CD4-positive, alpha-beta T cell treated with Interleukin-21 for 1 hour (primary cell): ENCODE measurements around the gene IL2RA.
"Not testable (repeated sequence)": the region's sequence is repeated elsewhere in the genome, so short reads cannot be mapped to it uniquely, and the experiment has no call there.

ENCODE experiments used
- DNase-seq: peaks from one replicate; pipeline ENCODE4 v3.0.0-alpha.2; 2020

Gene IL2RA

GRCh38 chr10:6056411-6057135 is 5.6 kb downstream of the IL2RA start:
- no peak for DNase-seq

GRCh38 chr10:6055929-6056328 is 6.2 kb downstream of the IL2RA start:
- DNase-seq: no peak

GRCh38 chr10:6054884-6055283 is 7.3 kb downstream of the IL2RA start:
- DNase-seq: no peak

GRCh38 chr10:6053816-6054631 is 8.1 kb downstream of the IL2RA start:
- no peak for DNase-seq

GRCh38 chr10:6053303-6053702 is 8.9 kb downstream of the IL2RA start:
- DNase-seq: no peak

GRCh38 chr10:6052247-6053221 is 9.6 kb downstream of the IL2RA start:
- peak; percentile 82 for DNase-seq

- peak; percentile 95 for DNase-seq
Observed at GRCh38 chr10:6050801-6051445, 11.2 kb downstream of the IL2RA start.

GRCh38 chr10:6049031-6049400 is 13.2 kb downstream of the IL2RA start:
- DNase-seq: no peak

- no peak for DNase-seq
Observed at GRCh38 chr10:6048281-6049030, 13.7 kb downstream of the IL2RA start.

- no peak for DNase-seq
Observed at GRCh38 chr10:6047847-6048246, 14.3 kb downstream of the IL2RA start.

- DNase-seq: no peak
Observed at GRCh38 chr10:6046773-6047611, 15.2 kb downstream of the IL2RA start.

- no peak for DNase-seq
Observed at GRCh38 chr10:6045878-6046772, 16.0 kb downstream of the IL2RA start.

GRCh38 chr10:6045314-6045848 is 16.8 kb downstream of the IL2RA start:
- DNase-seq: no peak

- no peak for DNase-seq
Observed at GRCh38 chr10:6044751-6045313, 17.3 kb downstream of the IL2RA start.

GRCh38 chr10:6044060-6044459 is 18.1 kb downstream of the IL2RA start:
- no peak for DNase-seq

GRCh38 chr10:6043377-6043776 is 18.8 kb downstream of the IL2RA start:
- not testable (repeated sequence) for DNase-seq

- no peak for DNase-seq
Observed at GRCh38 chr10:6040205-6040604, 22.0 kb downstream of the IL2RA start.

GRCh38 chr10:6039711-6040110 is 22.5 kb downstream of the IL2RA start:
- DNase-seq: no peak

- peak; percentile 61 for DNase-seq
Observed at GRCh38 chr10:6038071-6038631, 24.0 kb downstream of the IL2RA start.
